ENCODE measurements around the gene CYBRD1.
A peak's percentile ranks its signal among the peaks of the same experiment; 100 is the strongest.

Gene CYBRD1

GRCh38 chr2:171522052-171522787 lies at the start of gene CYBRD1:
TSS of gene CYBRD1 (plus strand) at chr2:171522474. CDS start at chr2:171522546, 72 bp downstream.
- peaks cover 8% of the 10 kb centered on the region for H3K4me1 ChIP-seq (ENCODE audit: insufficient read depth, low read length)
- H2AFZ ChIP-seq (ENCODE audit: low read depth, low read length), result peak within 1 kb of the TSS; percentile 83
- peak within 1 kb of the TSS; percentile 92 for H3K4me3 ChIP-seq (ENCODE audit: low read length)
- H3K27me3 ChIP-seq (ENCODE audit: insufficient read depth, low read length), result no peaks in the 10 kb centered on the region
- H3K36me3 ChIP-seq (ENCODE audit: insufficient read depth, low read length), result no peaks in the 10 kb centered on the region
- no peaks in the 10 kb centered on the region for H3K9me3 ChIP-seq (ENCODE audit: low read length)

- Histone ChIP-seq H3K9me3 (ENCODE audit: low read length) (no peaks in the 10 kb centered on the region), H3K27me3 (ENCODE audit: insufficient read depth, low read length) (no peaks in the 10 kb centered on the region), H3K4me3 (ENCODE audit: low read length) (no peak overlapping the region), H2AFZ (ENCODE audit: low read depth, low read length) (no peak overlapping the region), H3K36me3 (ENCODE audit: insufficient read depth, low read length) (peaks cover 46% of the 10 kb centered on the region), H3K4me1 (ENCODE audit: insufficient read depth, low read length) (no peaks in the 10 kb centered on the region)
Observed at GRCh38 chr2:171475979-171476378, 46.3 kb upstream of the CYBRD1 start.

DNA sequence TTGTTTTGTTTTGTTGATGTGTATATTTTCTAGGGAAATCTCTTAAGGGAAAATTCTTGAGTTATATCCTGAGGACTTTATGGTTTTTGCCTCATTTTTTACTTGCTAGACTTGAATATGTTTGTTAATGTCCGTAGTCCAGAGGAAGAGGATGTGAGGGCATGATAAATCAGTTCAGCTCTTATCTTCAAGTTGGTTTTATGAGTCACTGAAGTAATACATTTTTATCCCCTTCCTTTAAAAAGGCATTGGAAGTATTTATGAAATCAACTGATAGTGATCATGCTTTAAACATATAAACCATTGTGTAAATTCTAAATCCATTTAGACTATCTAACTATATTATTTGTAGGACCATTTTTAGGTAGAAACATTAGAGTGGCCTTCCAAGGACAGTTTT lies 43.9 kb upstream of the CYBRD1 start:
- Histone ChIP-seq H3K27me3 (ENCODE audit: insufficient read depth, low read length) (no peaks in the 10 kb centered on the region), H3K9me3 (ENCODE audit: low read length) (no peaks in the 10 kb centered on the region), H3K36me3 (ENCODE audit: insufficient read depth, low read length) (peaks cover 50% of the 10 kb centered on the region), H3K4me3 (ENCODE audit: low read length) (no peak overlapping the region), H2AFZ (ENCODE audit: low read depth, low read length) (no peak overlapping the region), H3K4me1 (ENCODE audit: insufficient read depth, low read length) (peaks cover 8% of the 10 kb centered on the region)

DNA sequence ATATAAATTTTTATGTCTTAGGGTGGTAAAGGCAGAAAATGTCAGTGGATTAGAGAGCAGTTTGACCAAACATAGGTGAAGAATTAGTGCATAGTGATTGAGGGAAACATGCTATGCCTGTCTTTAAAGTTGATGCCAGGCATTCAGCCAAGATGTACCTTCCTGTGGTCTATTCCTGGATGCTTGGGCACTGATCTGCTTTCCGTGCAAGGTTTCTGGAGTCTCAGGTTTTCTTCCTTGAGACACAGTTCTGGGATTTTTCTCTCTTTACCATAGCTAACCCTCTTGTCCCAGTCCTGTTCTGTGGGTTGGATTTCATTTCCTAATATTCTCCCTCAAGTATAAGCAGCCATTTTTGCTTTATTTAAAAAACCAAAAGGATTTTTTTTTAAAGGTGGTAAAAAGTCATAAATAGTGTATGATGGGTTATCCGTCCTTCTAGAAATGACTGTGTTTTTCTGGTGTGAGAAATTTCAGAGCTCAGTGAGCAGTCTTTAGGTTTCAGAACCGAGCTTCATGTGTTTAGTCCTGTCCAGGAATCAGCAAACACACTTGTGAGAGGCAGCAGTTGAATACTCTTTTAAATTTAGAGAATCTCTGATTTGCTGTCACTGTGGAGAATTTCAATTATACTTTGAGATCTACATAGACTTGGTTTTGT lies 43.0 kb upstream of the CYBRD1 start:
- Histone ChIP-seq H2AFZ (ENCODE audit: low read depth, low read length) (no peak overlapping the region), H3K27me3 (ENCODE audit: insufficient read depth, low read length) (no peaks in the 10 kb centered on the region), H3K9me3 (ENCODE audit: low read length) (no peaks in the 10 kb centered on the region), H3K4me3 (ENCODE audit: low read length) (no peak overlapping the region), H3K36me3 (ENCODE audit: insufficient read depth, low read length) (peaks cover 42% of the 10 kb centered on the region), H3K4me1 (ENCODE audit: insufficient read depth, low read length) (peaks cover 8% of the 10 kb centered on the region)

DNA sequence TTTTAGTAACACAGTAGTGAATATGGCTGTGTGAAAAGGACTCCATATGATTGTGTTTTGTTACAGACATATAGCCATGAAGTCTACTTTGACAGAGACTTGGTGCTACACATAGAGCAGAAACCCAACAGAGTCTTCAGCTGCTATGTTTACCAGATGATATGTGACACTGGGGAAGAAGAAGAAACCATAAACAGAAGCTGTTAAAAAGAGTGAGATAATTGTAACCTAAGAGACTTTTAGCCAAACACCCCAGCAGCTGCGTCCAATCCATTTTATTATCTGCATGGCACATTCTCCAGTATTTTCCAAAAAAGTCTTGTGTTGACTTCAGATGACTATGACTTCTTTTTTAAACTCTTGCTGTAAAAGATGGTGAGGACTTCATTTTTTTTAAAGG lies 41.4 kb upstream of the CYBRD1 start:
- Histone ChIP-seq H3K4me1 (ENCODE audit: insufficient read depth, low read length) (peaks cover 8% of the 10 kb centered on the region), H3K9me3 (ENCODE audit: low read length) (no peaks in the 10 kb centered on the region), H3K4me3 (ENCODE audit: low read length) (no peak overlapping the region), H3K27me3 (ENCODE audit: insufficient read depth, low read length) (no peaks in the 10 kb centered on the region), H3K36me3 (ENCODE audit: insufficient read depth, low read length) (peaks cover 31% of the 10 kb centered on the region), H2AFZ (ENCODE audit: low read depth, low read length) (no peak overlapping the region)

- Histone ChIP-seq H3K4me3 (ENCODE audit: low read length) (no peak overlapping the region), H3K36me3 (ENCODE audit: insufficient read depth, low read length) (peaks cover 23% of the 10 kb centered on the region), H2AFZ (ENCODE audit: low read depth, low read length) (no peak overlapping the region), H3K4me1 (ENCODE audit: insufficient read depth, low read length) (peaks cover 8% of the 10 kb centered on the region), H3K9me3 (ENCODE audit: low read length) (no peaks in the 10 kb centered on the region), H3K27me3 (ENCODE audit: insufficient read depth, low read length) (no peaks in the 10 kb centered on the region)
Observed at GRCh38 chr2:171482308-171482707, 40.0 kb upstream of the CYBRD1 start.

DNA sequence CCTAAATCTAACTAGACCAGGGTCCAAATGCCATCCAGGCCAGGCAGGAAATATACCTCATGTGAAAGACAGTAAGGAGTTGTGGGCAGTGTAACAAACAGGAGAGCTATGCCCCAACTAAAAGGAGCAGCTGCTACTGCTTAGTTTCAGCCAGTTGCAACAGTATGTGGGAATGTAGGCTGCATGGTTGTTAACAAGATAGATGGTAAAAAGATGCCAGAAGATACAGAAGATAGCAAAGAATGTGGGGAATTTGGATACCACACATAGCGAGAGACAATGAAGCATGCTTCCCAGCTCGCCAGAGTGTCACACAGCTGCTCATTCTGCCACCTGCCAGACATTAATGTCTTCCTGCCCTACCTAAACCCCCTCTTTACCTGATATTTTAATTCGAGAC lies 39.4 kb upstream of the CYBRD1 start:
- H3K36me3 ChIP-seq (ENCODE audit: insufficient read depth, low read length), result peaks cover 20% of the 10 kb centered on the region
- H3K4me1 ChIP-seq (ENCODE audit: insufficient read depth, low read length), result peaks cover 8% of the 10 kb centered on the region
- H2AFZ ChIP-seq (ENCODE audit: low read depth, low read length), result no peak overlapping the region
- no peak overlapping the region for H3K4me3 ChIP-seq (ENCODE audit: low read length)
- no peaks in the 10 kb centered on the region for H3K9me3 ChIP-seq (ENCODE audit: low read length)
- H3K27me3 ChIP-seq (ENCODE audit: insufficient read depth, low read length), result no peaks in the 10 kb centered on the region

- no peak overlapping the region for H2AFZ ChIP-seq (ENCODE audit: low read depth, low read length)
- no peak overlapping the region for H3K4me3 ChIP-seq (ENCODE audit: low read length)
- peaks cover 8% of the 10 kb centered on the region for H3K4me1 ChIP-seq (ENCODE audit: insufficient read depth, low read length)
- no peaks in the 10 kb centered on the region for H3K9me3 ChIP-seq (ENCODE audit: low read length)
- no peaks in the 10 kb centered on the region for H3K27me3 ChIP-seq (ENCODE audit: insufficient read depth, low read length)
- peaks cover 20% of the 10 kb centered on the region for H3K36me3 ChIP-seq (ENCODE audit: insufficient read depth, low read length)
Observed at GRCh38 chr2:171483793-171484192, 38.5 kb upstream of the CYBRD1 start.

- Histone ChIP-seq H3K4me1 (ENCODE audit: insufficient read depth, low read length) (peaks cover 8% of the 10 kb centered on the region), H3K36me3 (ENCODE audit: insufficient read depth, low read length) (peaks cover 15% of the 10 kb centered on the region), H3K27me3 (ENCODE audit: insufficient read depth, low read length) (no peaks in the 10 kb centered on the region), H3K9me3 (ENCODE audit: low read length) (no peaks in the 10 kb centered on the region), H2AFZ (ENCODE audit: low read depth, low read length) (no peak overlapping the region), H3K4me3 (ENCODE audit: low read length) (no peak overlapping the region)
Observed at GRCh38 chr2:171485116-171485515, 37.2 kb upstream of the CYBRD1 start.

DNA sequence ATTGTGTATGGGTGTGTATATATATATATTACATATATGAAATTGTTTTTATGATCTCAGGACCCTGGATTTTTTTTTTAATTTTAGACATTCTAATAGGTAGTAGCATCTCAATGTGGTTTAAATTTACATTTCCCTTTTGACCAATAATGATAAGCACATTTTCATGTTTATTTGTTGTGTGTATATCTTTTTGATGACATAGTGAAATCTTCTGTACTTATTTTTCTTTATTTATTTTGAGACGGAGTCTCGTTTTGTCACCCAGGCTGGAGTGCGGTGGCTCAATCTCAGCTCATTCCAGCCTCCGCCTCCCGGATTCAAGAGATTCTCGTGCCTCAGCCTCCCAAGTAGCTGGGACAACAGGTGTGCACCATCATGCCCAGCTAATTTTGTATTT lies 35.1 kb upstream of the CYBRD1 start:
- Histone ChIP-seq H3K27me3 (ENCODE audit: insufficient read depth, low read length) (no peaks in the 10 kb centered on the region), H3K4me1 (ENCODE audit: insufficient read depth, low read length) (peaks cover 6% of the 10 kb centered on the region), H2AFZ (ENCODE audit: low read depth, low read length) (no peak overlapping the region), H3K36me3 (ENCODE audit: insufficient read depth, low read length) (peaks cover 2% of the 10 kb centered on the region), H3K4me3 (ENCODE audit: low read length) (no peak overlapping the region), H3K9me3 (ENCODE audit: low read length) (no peaks in the 10 kb centered on the region)

DNA sequence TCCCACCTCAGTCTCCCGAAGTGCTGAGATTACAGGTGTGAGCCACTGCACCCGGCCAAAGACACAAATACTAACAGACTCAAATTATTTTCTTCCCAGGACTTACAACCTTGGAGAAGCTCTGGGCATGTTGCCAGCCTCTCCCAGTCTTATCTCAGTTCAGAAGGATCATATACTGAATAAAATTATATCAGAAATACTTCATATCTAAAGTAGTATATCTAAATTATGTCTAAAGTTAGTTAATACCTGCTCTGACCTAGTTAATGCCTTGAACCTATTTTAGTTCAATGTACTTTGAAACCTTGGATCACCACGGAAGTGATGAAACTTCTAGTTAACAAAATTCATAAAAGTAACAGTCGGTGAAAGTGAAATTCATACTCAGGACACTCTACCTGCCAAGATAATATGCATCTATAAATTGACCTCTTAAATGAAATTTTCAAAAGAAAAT lies 34.4 kb upstream of the CYBRD1 start:
- Histone ChIP-seq H3K36me3 (ENCODE audit: insufficient read depth, low read length) (peaks cover under 1% of the 10 kb centered on the region), H3K4me3 (ENCODE audit: low read length) (no peak overlapping the region), H3K27me3 (ENCODE audit: insufficient read depth, low read length) (no peaks in the 10 kb centered on the region), H3K4me1 (ENCODE audit: insufficient read depth, low read length) (peaks cover under 1% of the 10 kb centered on the region), H3K9me3 (ENCODE audit: low read length) (no peaks in the 10 kb centered on the region), H2AFZ (ENCODE audit: low read depth, low read length) (no peak overlapping the region)

- Histone ChIP-seq H3K27me3 (ENCODE audit: insufficient read depth, low read length) (no peaks in the 10 kb centered on the region), H3K4me3 (ENCODE audit: low read length) (no peak overlapping the region), H3K36me3 (ENCODE audit: insufficient read depth, low read length) (no peaks in the 10 kb centered on the region), H3K4me1 (ENCODE audit: insufficient read depth, low read length) (no peaks in the 10 kb centered on the region), H3K9me3 (ENCODE audit: low read length) (no peaks in the 10 kb centered on the region), H2AFZ (ENCODE audit: low read depth, low read length) (no peak overlapping the region)
Observed at GRCh38 chr2:171490577-171490976, 31.7 kb upstream of the CYBRD1 start.

- no peaks in the 10 kb centered on the region for H3K27me3 ChIP-seq (ENCODE audit: insufficient read depth, low read length)
- no peak overlapping the region for H3K4me3 ChIP-seq (ENCODE audit: low read length)
- H2AFZ ChIP-seq (ENCODE audit: low read depth, low read length), result no peak overlapping the region
- H3K36me3 ChIP-seq (ENCODE audit: insufficient read depth, low read length), result no peaks in the 10 kb centered on the region
- no peaks in the 10 kb centered on the region for H3K4me1 ChIP-seq (ENCODE audit: insufficient read depth, low read length)
- no peaks in the 10 kb centered on the region for H3K9me3 ChIP-seq (ENCODE audit: low read length)
Observed at GRCh38 chr2:171491292-171491691, 31.0 kb upstream of the CYBRD1 start.
